ENCODE measurements around the gene PDIA5. TPM values are rescaled to one million over a fixed set of nuclear protein-coding genes. Genes with fewer than 3 reads are reported as not detected.

The PDIA5 gene
- polyA plus RNA-seq, 2 donors = 3.1 to 5.9 TPM

DNA sequence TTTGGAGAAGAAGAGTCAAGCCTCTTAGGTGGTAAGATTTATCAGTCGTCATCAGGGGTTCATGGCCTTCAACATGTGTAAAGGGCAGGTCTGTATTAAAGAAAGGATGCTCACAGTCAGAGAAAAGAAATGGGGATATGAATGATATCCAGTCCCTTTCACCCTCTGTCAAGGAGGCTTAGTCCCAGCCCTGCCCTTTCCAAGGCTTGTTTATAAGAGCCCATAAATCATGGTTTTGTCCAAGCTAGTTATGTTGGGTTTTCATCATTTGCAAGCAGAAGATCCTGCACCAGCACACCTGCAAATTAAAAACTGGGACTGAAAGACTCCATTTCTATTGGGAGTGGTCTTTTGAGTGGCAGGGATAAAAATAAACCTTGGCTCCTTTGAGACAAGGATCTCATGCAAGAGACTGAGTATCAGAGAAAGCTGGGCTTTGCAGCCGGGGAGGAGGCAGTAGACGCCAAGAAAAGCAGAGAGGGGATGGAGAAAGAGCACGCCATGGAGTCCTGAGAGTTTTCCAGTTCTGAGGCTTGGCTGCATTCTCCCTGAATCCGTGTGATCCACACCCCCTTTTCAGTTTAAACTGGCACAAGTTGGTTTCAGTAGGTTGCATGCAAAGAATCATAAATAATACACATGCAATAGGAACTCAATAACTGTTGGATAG, 12.6 kb upstream of the PDIA5 start:
- WGBS, 2 donors = 54 to 58% methylated on average over 5 of the region's 5 CpGs
- H3K27ac ChIP-seq (ENCODE audit: low read depth in 2 of 2, low read length in 1 of 2) = no peak overlapping the region

DNA sequence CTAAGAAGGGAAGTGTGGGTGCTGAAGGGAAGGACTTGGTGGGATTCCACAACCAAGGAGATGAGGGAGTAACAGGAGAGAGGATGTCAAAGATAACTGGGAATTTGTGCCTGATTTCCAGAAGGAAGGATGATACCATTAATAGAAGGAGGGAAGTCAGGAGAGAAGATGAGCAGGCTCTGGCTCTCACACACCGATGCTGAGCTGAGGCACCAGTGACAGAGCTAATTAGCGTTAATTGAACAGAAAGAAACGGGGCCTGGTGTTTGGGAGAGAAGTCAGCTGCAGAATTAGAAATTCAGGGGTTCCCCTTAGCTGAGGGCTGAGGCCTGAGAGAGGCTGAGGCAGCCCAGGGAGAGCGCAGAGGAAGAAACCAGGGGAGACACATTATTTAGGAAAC, 11.9 kb upstream of the PDIA5 start:
- WGBS, 2 donors = 85 to 92% methylated on average over 4 of the region's 4 CpGs
- Histone ChIP-seq H3K9me3 (ENCODE audit: control insufficient read depth in 2 of 2, insufficient read depth in 1 of 2, low read depth in 1 of 2, low read length in 1 of 2) (no peaks in the 10 kb centered on the region), H3K4me3 (ENCODE audit: low read depth in 1 of 2, low read length in 2 of 2) (no peak overlapping the region), H3K36me3 (ENCODE audit: control insufficient read depth in 2 of 2, insufficient read depth in 2 of 2, low read length in 1 of 2) (no peaks in the 10 kb centered on the region), H3K27me3 (ENCODE audit: control insufficient read depth in 1 of 2, insufficient read depth in 2 of 2, low read length in 2 of 2) (no peaks in the 10 kb centered on the region), H3K4me1 (ENCODE audit: control insufficient read depth in 2 of 2, insufficient read depth in 2 of 2, low read length in 1 of 2) (no peaks in the 10 kb centered on the region), H3K27ac (ENCODE audit: low read depth in 2 of 2, low read length in 1 of 2) (no peak overlapping the region)

More for the DNA sequence above, 12.6 kb upstream of the PDIA5 start:
- H3K4me3 ChIP-seq (ENCODE audit: low read depth in 1 of 2, low read length in 2 of 2) = no peak overlapping the region
- no peaks in the 10 kb centered on the region for H3K27me3 ChIP-seq (ENCODE audit: control insufficient read depth in 1 of 2, insufficient read depth in 2 of 2, low read length in 2 of 2)
- H3K9me3 ChIP-seq (ENCODE audit: control insufficient read depth in 2 of 2, insufficient read depth in 1 of 2, low read depth in 1 of 2, low read length in 1 of 2) = no peaks in the 10 kb centered on the region
- H3K4me1 ChIP-seq (ENCODE audit: control insufficient read depth in 2 of 2, insufficient read depth in 2 of 2, low read length in 1 of 2) = no peaks in the 10 kb centered on the region
- H3K36me3 ChIP-seq (ENCODE audit: control insufficient read depth in 2 of 2, insufficient read depth in 2 of 2, low read length in 1 of 2) = no peaks in the 10 kb centered on the region

DNA sequence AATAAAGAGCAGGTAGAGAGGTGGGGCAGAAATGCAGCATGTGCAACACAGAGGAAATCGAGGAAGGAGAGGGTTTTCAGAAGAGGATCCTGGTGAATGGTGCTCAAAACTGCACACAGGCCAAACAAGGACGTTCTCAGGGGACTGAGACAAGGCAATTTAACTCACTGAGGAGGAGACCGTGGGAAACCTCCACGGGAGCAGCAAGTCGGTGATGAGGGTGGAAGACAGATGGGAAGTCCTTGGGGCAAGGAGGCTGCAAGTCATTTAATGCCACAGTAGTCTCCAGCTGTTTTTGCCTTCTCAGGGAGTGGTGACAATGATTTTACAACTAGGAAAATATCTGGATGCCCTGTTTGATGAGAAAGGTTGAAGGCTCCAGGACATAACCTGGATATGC, 11.5 kb upstream of the PDIA5 start:
- Histone ChIP-seq H3K4me1 (ENCODE audit: control insufficient read depth in 2 of 2, insufficient read depth in 2 of 2, low read length in 1 of 2) (no peaks in the 10 kb centered on the region), H3K27ac (ENCODE audit: low read depth in 2 of 2, low read length in 1 of 2) (no peak overlapping the region), H3K27me3 (ENCODE audit: control insufficient read depth in 1 of 2, insufficient read depth in 2 of 2, low read length in 2 of 2) (no peaks in the 10 kb centered on the region), H3K36me3 (ENCODE audit: control insufficient read depth in 2 of 2, insufficient read depth in 2 of 2, low read length in 1 of 2) (no peaks in the 10 kb centered on the region), H3K9me3 (ENCODE audit: control insufficient read depth in 2 of 2, insufficient read depth in 1 of 2, low read depth in 1 of 2, low read length in 1 of 2) (no peaks in the 10 kb centered on the region), H3K4me3 (ENCODE audit: low read depth in 1 of 2, low read length in 2 of 2) (no peak overlapping the region)
- WGBS, 2 donors = 81 to 83% methylated on average over 5 of the region's 5 CpGs

DNA sequence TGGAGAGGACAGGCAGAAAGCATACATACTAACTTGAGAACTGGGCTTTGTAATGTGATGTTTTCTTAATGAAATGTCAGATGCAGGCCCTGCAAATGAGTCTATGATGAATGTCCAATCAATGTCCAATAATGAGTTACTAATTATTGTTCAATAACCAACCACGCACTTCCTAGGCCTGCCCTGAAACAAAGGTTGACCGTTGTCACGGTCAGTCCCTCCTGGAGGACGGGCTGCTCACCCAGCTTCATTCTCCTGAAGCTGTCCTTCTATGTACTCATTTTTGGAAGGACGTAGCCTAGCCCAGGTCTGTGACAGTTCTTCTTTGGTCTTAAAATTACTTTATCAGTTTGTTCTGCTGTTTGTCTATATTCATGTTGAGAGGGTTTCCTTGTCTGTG, 8.3 kb upstream of the PDIA5 start:
- H3K4me1 ChIP-seq (ENCODE audit: control insufficient read depth in 2 of 2, insufficient read depth in 2 of 2, low read length in 1 of 2) = no peaks in the 10 kb centered on the region
- peaks cover 0 to 4% of the 10 kb centered on the region in 2 donors for H3K9me3 ChIP-seq (ENCODE audit: control insufficient read depth in 2 of 2, insufficient read depth in 1 of 2, low read depth in 1 of 2, low read length in 1 of 2)
- H3K27me3 ChIP-seq (ENCODE audit: control insufficient read depth in 1 of 2, insufficient read depth in 2 of 2, low read length in 2 of 2) = no peaks in the 10 kb centered on the region
- WGBS, 2 donors = 82 to 94% methylated on average over 5 of the region's 5 CpGs
- no peak overlapping the region for H3K4me3 ChIP-seq (ENCODE audit: low read depth in 1 of 2, low read length in 2 of 2)
- no peak overlapping the region for H3K27ac ChIP-seq (ENCODE audit: low read depth in 2 of 2, low read length in 1 of 2)
- no peaks in the 10 kb centered on the region for H3K36me3 ChIP-seq (ENCODE audit: control insufficient read depth in 2 of 2, insufficient read depth in 2 of 2, low read length in 1 of 2)

DNA sequence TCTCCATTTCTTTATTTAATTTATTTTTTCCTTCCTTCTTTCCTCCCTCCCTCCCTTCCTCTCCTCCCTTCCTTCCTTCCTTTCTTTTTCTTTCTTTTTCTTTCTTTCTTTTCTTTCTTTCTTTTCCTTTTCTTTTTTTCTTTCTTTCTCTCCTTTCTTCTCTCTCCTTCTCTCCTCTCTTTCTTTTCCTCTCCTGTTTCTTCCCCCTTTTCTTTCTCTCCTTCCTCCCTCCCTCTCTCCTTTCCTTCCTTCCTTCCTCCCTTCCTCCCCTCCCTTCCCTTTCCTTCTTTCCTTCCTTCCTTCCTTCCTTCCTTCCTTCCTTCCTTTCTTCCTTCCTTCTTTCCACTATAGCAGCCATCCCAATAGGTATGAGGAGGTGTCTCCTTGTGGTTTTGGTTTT, 6.8 kb upstream of the PDIA5 start:
- no peaks in the 10 kb centered on the region for H3K27me3 ChIP-seq (ENCODE audit: control insufficient read depth in 1 of 2, insufficient read depth in 2 of 2, low read length in 2 of 2)
- H3K36me3 ChIP-seq (ENCODE audit: control insufficient read depth in 2 of 2, insufficient read depth in 2 of 2, low read length in 1 of 2) = no peaks in the 10 kb centered on the region
- H3K4me1 ChIP-seq (ENCODE audit: control insufficient read depth in 2 of 2, insufficient read depth in 2 of 2, low read length in 1 of 2) = no peaks in the 10 kb centered on the region
- H3K9me3 ChIP-seq (ENCODE audit: control insufficient read depth in 2 of 2, insufficient read depth in 1 of 2, low read depth in 1 of 2, low read length in 1 of 2) = peaks cover 0 to 4% of the 10 kb centered on the region in 2 donors
- no peak overlapping the region for H3K27ac ChIP-seq (ENCODE audit: low read depth in 2 of 2, low read length in 1 of 2)
- H3K4me3 ChIP-seq (ENCODE audit: low read depth in 1 of 2, low read length in 2 of 2) = no peak overlapping the region

DNA sequence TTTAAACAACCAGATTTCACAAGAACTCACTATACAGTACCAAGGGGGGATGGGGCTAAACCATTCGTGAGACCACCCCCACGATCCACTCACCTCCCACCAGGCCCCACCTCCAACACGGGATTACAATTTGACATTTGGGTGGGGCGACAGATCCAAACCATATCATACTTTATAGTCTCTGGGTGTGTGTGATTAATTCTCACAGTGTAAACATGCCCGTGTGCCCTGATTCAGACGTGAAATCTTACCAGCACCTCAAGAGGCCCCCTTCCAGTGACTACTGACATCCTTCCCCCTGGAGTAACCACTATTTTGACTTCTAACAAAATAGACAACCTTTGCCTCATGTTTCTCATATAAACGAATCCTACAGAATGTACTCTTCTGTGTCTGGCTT, 5.0 kb upstream of the PDIA5 start:
- no peaks in the 10 kb centered on the region for H3K36me3 ChIP-seq (ENCODE audit: control insufficient read depth in 2 of 2, insufficient read depth in 2 of 2, low read length in 1 of 2)
- no peak overlapping the region for H3K4me3 ChIP-seq (ENCODE audit: low read depth in 1 of 2, low read length in 2 of 2)
- no peaks in the 10 kb centered on the region for H3K4me1 ChIP-seq (ENCODE audit: control insufficient read depth in 2 of 2, insufficient read depth in 2 of 2, low read length in 1 of 2)
- peaks cover 0 to 4% of the 10 kb centered on the region in 2 donors for H3K9me3 ChIP-seq (ENCODE audit: control insufficient read depth in 2 of 2, insufficient read depth in 1 of 2, low read depth in 1 of 2, low read length in 1 of 2)
- WGBS, 2 donors = 58 to 60% methylated on average over 7 of the region's 7 CpGs
- no peaks in the 10 kb centered on the region for H3K27me3 ChIP-seq (ENCODE audit: control insufficient read depth in 1 of 2, insufficient read depth in 2 of 2, low read length in 2 of 2)
- H3K27ac ChIP-seq (ENCODE audit: low read depth in 2 of 2, low read length in 1 of 2) = no peak overlapping the region

DNA sequence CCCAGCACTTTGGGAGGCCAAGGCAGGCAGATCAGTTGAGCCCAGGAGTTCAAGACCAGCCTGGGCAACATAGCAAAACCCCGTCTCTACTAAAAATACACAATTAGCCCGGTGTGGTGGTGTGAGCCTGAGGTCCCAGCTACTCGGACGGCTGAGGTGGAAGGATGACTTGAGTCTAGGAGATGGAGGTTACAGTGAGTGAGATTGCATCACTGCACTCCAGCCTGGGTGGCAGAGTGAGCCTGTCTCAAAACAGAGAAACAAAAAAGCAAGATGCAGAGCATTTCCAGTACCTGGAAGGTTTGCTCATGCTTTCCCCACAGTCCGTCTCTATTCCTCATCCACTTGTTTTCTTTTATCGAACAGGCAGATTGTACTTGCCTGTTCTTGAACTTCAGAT, 3.8 kb upstream of the PDIA5 start:
- Histone ChIP-seq H3K27me3 (ENCODE audit: control insufficient read depth in 1 of 2, insufficient read depth in 2 of 2, low read length in 2 of 2) (no peaks in the 10 kb centered on the region), H3K4me1 (ENCODE audit: control insufficient read depth in 2 of 2, insufficient read depth in 2 of 2, low read length in 1 of 2) (peaks cover 0 to 1% of the 10 kb centered on the region in 2 donors), H3K27ac (ENCODE audit: low read depth in 2 of 2, low read length in 1 of 2) (no peak overlapping the region), H3K36me3 (ENCODE audit: control insufficient read depth in 2 of 2, insufficient read depth in 2 of 2, low read length in 1 of 2) (no peaks in the 10 kb centered on the region), H3K9me3 (ENCODE audit: control insufficient read depth in 2 of 2, insufficient read depth in 1 of 2, low read depth in 1 of 2, low read length in 1 of 2) (peaks cover 0 to 4% of the 10 kb centered on the region in 2 donors), H3K4me3 (ENCODE audit: low read depth in 1 of 2, low read length in 2 of 2) (no peak overlapping the region)
- 92 to 97% methylated on average over 6 of the region's 6 CpGs for WGBS, 2 donors

DNA sequence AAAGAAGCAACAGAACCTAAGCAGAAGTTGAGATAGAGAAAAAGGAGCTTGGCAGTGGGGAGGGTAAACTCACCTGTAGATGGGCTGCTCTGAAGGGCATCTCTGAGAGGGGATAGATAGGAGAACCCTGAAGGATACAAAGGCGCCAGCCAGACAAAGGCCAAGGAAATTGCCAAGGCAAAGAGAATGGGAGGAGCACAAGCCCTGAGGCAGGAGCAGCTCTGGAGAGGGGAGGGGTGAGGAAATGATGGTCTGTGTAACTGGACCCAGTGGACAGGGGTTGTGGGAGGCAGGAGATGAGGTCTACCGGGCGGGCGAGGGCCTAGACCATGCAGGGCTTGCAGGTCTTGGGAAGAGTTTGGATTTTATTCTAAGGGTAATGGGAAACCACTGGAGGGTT, 2.3 kb upstream of the PDIA5 start:
- no peak overlapping the region for H3K4me3 ChIP-seq (ENCODE audit: low read depth in 1 of 2, low read length in 2 of 2)
- WGBS, 2 donors = 91 to 92% methylated on average over 4 of the region's 4 CpGs
- H3K27me3 ChIP-seq (ENCODE audit: control insufficient read depth in 1 of 2, insufficient read depth in 2 of 2, low read length in 2 of 2) = no peaks in the 10 kb centered on the region
- no peaks in the 10 kb centered on the region for H3K36me3 ChIP-seq (ENCODE audit: control insufficient read depth in 2 of 2, insufficient read depth in 2 of 2, low read length in 1 of 2)
- no peak overlapping the region for H3K27ac ChIP-seq (ENCODE audit: low read depth in 2 of 2, low read length in 1 of 2)
- H3K9me3 ChIP-seq (ENCODE audit: control insufficient read depth in 2 of 2, insufficient read depth in 1 of 2, low read depth in 1 of 2, low read length in 1 of 2) = peaks cover 0 to 4% of the 10 kb centered on the region in 2 donors
- H3K4me1 ChIP-seq (ENCODE audit: control insufficient read depth in 2 of 2, insufficient read depth in 2 of 2, low read length in 1 of 2) = peaks cover 0 to 8% of the 10 kb centered on the region in 2 donors

DNA sequence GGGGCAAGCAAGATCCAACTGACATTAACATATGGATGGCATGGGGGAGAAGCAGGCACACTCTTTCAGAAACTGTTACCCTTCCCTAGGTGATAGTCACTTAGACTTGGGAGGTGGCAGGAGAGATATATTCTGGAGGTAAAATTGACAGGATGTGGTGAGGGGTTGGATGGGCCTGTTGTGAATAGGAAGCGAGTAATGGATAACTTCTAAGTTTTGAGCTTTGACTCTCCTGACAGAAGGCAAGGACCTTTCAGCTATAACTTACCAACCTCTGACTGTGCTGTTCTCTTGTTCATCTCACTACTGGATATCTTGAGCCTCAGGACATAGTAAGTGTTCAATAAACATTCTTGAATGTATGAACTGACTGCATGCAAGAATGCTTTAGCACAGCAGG, 1.9 kb upstream of the PDIA5 start:
- 4 to 47% methylated on average over 1 of the region's 1 CpG for WGBS, 2 donors
- H3K9me3 ChIP-seq (ENCODE audit: control insufficient read depth in 2 of 2, insufficient read depth in 1 of 2, low read depth in 1 of 2, low read length in 1 of 2) = peaks cover 0 to 4% of the 10 kb centered on the region in 2 donors
- H3K4me3 ChIP-seq (ENCODE audit: low read depth in 1 of 2, low read length in 2 of 2) = no peak overlapping the region
- peaks cover 0 to 8% of the 10 kb centered on the region in 2 donors for H3K4me1 ChIP-seq (ENCODE audit: control insufficient read depth in 2 of 2, insufficient read depth in 2 of 2, low read length in 1 of 2)
- H3K27ac ChIP-seq (ENCODE audit: low read depth in 2 of 2, low read length in 1 of 2) = no peak overlapping the region
- no peaks in the 10 kb centered on the region for H3K27me3 ChIP-seq (ENCODE audit: control insufficient read depth in 1 of 2, insufficient read depth in 2 of 2, low read length in 2 of 2)
- no peaks in the 10 kb centered on the region for H3K36me3 ChIP-seq (ENCODE audit: control insufficient read depth in 2 of 2, insufficient read depth in 2 of 2, low read length in 1 of 2)

DNA sequence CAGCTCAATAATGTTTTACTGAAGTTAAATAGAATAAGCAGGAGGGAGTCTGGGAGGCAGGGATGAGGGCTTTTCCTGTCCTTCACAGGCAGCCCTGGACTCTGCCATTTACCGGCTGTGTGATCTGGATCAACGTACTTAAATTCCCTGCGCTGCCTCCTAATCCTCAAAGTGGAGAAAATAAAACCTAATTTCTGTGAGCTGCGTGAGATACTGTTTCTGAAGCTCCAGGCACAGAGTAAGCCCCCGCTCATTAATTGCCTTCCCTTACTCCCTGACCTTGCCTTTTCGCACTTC, 278 bp upstream of the PDIA5 start:
- no peaks in the 10 kb centered on the region for H3K9me3 ChIP-seq (ENCODE audit: control insufficient read depth in 2 of 2, insufficient read depth in 1 of 2, low read depth in 1 of 2, low read length in 1 of 2)
- H3K36me3 ChIP-seq (ENCODE audit: control insufficient read depth in 2 of 2, insufficient read depth in 2 of 2, low read length in 1 of 2) = no peaks in the 10 kb centered on the region
- H3K27me3 ChIP-seq (ENCODE audit: control insufficient read depth in 1 of 2, insufficient read depth in 2 of 2, low read length in 2 of 2) = no peaks in the 10 kb centered on the region
- WGBS, 2 donors = 13 to 19% methylated on average over 6 of the region's 6 CpGs
- peaks cover 0 to 8% of the 10 kb centered on the region in 2 donors for H3K4me1 ChIP-seq (ENCODE audit: control insufficient read depth in 2 of 2, insufficient read depth in 2 of 2, low read length in 1 of 2)
- H3K27ac ChIP-seq (ENCODE audit: low read depth in 2 of 2, low read length in 1 of 2) = peak overlapping the region in 1 of 2 donors; percentile 37
- H3K4me3 ChIP-seq (ENCODE audit: low read depth in 1 of 2, low read length in 2 of 2) = peak overlapping the region; percentile 79 to 87

Data from esophagus (tissue), 2 donors.